HG03558 (cell line): Measurements from ENCODE around the gene INSYN1.
"Not testable (repeated sequence)": the region's sequence is repeated elsewhere in the genome, so short reads cannot be mapped to it uniquely, and the experiment has no call there.

Experiments
- ATAC-seq: cut with Tn5 transposase; IDR thresholded peaks from one replicate; pipeline ENCODE4 v1.9.1; 2021; ENCODE audit warnings: moderate number of reproducible peaks; ENCODE audit not compliant: unreplicated experiment; ENCODE audit errors: extremely low read depth

INSYN1 gene

DNA sequence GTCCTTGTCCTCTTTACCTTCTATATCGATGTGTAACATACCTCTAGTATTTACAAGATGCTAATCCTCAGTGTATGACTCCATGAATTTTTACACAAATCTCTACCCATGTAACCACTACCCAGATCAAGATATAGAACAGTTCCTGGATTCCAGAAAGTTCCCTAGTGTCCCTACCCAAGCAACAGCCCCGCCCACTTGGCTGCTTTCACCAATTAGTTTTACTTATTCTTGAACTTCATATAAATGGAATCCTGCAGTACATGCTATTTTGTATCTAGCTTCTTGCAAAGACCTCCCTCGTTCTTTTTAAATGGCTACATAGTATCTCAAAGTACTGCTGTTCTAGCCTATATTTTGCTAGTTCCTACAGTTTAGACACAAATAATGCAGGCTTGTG is 35.9 kb downstream of the INSYN1 start:
- no peak for ATAC-seq

DNA sequence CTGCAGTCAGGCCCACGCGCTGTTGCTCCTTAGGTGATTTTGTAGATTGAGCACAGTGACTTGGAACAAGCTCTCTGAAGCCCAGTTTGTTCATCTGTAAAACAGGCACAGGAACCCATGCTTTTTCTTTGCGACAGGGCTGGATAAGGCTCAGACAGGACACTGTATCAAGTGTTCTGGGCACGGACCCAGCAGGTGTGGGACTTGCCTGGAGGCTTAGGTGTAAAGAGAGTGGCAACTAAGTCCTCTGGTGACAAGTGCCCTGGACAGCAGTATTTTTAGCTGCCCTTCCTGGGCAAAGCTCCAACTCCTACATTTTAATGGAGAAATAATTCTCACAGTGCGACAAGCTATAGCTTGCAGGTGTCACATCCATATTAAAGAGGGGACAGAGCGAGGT is 36.7 kb downstream of the INSYN1 start:
- ATAC-seq: no peak

DNA sequence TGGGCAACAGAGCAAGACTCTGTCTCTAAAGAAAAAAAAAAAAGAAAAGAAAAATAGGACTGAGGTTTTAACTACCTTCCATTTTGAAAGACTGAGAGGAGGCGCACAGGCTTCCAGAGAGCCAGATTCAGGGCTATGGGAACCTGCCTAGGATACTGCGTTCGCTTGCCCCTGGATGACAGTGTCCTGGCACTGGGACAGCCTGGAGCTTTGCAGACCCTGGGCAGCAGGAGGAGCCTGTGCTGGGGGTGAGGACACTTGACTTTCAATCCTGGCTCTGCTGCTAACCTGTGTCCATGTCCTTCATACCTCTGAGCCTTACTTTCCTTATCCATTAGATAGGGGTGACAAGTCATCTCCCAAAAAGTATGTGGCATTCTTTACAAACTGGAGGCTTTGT is 37.7 kb downstream of the INSYN1 start:
- ATAC-seq: no peak

DNA sequence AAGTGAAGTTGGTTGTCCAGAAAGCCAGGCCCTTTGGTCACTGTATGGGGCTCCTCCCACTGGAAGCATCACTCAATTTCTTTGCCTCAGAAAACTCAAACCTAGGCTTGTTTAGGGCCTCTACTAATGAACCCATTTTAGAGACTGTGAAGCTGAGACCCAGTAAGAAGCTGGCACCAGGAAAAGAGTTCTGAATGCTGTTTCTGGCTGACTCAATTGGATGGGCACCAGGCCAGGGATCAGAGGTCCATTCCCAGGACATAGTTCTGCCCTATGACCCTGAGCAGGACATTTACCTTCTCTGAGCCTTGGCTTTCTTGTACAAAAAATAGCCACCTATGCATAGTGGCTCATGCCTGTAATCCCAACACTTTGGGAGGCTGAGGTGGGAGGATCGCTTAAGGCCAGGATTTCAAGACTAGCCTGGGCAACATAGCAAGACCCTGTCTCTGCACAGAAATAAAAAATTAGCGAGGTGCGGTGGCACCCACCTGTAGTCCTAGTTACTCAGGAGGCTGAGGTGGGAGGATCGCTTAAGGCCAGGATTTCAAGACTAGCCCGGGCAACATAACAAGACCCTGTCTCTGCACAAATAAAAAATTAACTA is 38.4 kb downstream of the INSYN1 start:
- no peak for ATAC-seq

DNA sequence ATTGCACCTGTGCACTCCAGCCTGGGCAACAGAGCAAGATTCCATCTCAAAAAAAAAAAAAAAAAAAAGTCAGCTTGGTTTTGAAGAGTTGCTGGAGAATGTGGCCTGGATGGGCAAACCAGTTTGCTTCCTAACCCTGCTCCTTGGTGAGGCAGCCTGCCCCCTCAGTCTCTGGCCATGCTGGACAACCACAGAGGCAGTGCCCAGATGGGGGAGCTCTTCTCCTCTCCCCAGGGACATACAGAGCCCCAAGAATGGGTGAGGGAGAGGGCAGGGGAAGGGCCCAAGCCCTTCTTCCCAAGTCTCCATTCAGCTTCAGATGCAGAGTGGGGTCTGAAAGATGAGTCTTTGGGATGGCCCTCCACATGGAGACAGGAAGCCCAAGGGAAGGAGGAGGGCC is 41.0 kb downstream of the INSYN1 start:
- no peak for ATAC-seq

DNA sequence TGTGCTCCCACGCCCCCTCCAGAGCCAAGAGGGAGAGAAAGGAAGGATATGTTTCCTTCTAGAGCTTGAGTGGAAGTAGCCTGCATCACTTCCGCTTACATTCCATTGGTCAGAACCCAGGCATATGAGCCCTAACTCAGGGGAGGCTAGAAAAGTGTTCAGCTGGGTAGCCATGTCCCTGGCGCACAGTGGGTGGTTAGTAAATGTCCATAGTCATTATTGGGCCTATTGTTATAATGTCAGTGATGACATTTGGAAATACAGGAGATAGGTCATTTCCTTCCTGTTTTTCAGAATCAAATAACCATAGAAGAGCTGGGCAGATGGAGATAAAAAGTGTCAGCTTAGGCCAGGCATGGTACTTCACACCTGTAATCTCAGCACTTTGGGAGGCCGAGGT is 41.6 kb downstream of the INSYN1 start:
- ATAC-seq: no peak

DNA sequence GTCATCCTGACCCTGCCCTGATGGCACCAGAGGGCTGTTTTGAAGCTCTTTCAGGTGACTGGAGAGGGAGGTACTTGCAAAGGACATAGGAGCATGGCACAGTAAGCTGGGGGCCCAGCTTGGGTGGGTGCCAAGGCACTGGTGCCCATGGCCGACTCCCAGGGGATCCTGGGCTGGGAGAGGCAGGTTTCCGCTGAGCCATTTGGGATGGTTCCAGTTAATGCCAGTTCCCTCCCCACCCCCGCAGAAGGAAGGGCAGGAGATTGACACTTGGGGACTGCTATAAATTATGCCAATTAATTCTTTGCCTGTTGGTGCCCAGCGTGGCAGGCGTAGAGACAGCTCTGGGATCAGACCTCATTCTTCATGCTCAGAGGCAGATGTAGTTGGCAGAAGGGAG is 42.8 kb downstream of the INSYN1 start:
- no peak for ATAC-seq

DNA sequence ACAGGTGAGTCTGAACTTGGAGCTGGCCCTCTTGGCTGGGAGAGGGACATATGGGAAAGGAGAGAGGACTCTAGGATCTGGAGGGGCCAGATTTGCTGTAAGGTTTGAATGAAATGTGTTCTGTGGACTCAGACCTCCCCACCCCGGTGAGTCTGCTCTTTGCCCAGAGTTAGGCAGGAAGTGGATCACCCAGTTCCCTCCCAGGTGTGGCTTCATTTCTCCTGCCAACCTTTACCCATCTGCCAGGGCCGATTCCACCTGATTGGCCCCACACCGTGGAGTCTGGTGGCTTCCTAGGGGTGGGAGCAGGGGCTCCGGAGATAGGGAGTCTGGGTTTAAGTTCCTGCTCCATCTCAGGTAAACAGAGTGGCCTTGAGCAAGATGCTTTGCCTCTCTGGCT is 43.5 kb downstream of the INSYN1 start:
- ATAC-seq: no peak

DNA sequence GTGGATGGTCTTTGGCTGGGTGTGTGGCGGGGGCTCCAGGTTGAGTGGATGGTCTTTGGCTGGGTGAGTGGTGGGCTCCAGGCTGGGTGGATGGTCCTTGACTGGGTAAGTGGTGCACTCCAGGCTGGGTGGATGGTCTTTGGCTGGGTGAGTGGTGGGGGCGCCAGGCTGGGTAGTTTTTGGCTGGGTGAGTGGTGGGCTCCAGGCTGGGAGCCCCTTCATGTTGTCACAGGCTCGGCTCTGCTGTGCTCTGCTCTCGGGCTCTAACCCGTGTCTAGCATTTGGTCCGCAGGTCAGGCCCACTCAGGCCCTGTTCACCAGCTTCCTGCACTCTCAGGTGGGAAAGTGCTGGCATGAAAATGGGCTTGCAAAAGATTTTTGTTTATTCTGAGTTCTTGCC is 43.9 kb downstream of the INSYN1 start:
- no peak for ATAC-seq

DNA sequence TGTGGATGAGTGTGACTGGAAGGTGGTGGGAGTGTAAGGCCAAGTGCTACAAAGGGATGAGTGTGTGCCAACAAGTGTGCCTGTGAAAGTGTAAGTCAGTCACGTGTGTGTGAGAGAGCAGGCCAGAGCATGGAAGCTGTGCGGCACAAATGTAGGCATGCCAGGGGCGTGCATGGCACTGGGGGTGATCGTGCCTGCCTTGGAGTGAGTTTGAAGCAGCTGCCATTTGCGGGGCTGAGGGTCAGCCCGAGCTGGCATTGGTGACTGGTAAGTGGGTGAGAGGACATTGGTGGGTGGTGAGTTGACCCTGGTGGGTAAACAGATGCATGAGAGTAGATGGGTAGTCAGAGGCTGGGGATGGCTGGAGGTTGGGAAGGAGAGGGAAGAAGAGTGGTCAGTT is 44.5 kb downstream of the INSYN1 start:
- no peak for ATAC-seq

DNA sequence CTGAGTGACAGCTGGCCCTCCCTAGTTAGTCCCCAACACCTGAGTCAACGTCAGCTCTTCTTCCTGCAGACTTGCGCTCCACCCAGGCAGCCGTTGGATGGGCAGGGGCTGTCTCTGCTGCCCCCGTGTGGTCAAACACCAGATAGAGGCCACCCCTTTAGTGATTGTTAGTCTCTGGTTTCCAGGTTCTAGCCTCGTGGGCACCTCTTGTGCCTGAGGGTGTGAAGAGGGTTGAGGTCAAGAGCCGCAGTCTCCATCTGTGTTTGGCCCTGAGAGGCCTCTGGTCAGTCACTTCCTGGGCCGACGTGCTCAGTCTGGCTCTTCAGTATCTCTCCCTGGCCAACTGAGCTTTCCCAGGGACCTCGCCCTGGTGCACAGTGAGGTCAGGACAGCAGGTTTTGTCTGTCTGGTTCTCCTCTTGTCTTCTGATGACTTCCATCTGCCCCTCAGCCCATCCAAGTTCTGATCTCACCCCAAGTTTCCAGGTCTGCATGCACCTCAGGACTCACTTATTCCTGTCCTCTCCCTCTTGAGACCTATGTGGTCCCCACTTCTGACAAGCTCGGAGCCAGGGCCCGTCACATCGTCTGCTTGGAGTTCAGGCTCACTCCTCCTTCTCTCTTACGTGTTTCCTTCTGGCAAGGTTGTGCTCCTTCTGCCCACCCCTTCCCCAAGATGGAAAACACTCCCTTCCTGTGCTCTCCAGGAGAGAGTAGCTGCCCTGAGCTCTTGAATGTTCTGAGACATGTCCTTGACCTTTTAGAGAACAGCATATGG is 48.1 kb downstream of the INSYN1 start:
- no peak for ATAC-seq

DNA sequence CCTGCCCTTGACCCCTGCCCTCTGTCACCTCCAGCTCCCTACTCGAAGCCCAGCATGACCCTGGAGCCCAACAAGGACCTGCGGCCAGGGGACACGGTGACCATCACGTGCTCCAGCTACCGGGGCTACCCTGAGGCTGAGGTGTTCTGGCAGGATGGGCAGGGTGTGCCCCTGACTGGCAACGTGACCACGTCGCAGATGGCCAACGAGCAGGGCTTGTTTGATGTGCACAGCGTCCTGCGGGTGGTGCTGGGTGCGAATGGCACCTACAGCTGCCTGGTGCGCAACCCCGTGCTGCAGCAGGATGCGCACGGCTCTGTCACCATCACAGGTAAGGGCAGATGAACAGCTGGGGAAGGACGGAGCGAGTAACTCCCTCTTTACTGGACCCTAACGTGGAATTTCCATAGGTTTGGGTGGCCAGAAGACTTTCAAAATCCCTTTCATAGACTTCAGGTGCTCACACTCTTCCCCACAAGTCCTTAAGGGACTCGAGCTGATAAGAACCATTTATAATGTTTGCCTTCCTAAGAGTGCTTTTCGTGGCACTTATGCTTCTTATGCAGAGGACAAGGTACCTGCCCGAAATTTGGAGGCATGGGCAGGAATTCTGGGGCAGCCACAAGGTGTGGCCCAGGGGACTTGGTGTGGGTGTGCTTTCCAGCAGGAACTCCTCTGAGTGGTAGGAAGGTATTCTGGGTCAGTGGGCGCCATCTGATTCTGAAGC is 48.8 kb downstream of the INSYN1 start:
- not testable (repeated sequence) for ATAC-seq

DNA sequence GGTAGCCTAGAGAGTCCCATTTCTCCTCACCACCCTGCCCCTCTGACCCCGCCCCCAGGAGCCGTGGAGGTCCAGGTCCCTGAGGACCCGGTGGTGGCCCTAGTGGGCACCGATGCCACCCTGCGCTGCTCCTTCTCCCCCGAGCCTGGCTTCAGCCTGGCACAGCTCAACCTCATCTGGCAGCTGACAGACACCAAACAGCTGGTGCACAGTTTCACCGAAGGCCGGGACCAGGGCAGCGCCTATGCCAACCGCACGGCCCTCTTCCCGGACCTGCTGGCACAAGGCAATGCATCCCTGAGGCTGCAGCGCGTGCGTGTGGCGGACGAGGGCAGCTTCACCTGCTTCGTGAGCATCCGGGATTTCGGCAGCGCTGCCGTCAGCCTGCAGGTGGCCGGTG is 49.5 kb downstream of the INSYN1 start:
- ATAC-seq: not testable (repeated sequence)

DNA sequence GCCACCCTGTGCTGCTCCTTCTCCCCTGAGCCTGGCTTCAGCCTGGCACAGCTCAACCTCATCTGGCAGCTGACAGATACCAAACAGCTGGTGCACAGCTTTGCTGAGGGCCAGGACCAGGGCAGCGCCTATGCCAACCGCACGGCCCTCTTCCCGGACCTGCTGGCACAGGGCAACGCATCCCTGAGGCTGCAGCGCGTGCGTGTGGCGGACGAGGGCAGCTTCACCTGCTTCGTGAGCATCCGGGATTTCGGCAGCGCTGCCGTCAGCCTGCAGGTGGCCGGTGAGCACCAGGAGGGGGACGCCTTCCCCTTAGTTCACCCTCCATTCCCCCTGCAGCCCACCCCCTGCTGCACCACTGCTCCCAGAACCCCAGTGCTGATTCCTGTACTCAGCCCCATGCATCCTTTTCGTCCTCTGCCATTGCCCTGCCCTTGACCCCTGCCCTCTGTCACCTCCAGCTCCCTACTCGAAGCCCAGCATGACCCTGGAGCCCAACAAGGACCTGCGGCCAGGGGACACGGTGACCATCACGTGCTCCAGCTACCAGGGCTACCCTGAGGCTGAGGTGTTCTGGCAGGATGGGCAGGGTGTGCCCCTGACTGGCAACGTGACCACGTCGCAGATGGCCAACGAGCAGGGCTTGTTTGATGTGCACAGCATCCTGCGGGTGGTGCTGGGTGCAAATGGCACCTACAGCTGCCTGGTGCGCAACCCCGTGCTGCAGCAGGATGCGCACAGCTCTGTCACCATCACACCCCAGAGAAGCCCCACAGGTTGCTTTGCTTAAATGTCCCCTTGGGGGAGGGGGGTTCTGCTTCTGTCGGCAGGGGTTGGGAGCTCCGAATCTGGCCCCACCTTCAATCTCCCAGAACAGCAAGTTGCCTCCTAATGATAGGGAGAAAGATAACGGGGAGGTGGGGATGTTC is 50.6 kb downstream of the INSYN1 start:
- not testable (repeated sequence) for ATAC-seq

DNA sequence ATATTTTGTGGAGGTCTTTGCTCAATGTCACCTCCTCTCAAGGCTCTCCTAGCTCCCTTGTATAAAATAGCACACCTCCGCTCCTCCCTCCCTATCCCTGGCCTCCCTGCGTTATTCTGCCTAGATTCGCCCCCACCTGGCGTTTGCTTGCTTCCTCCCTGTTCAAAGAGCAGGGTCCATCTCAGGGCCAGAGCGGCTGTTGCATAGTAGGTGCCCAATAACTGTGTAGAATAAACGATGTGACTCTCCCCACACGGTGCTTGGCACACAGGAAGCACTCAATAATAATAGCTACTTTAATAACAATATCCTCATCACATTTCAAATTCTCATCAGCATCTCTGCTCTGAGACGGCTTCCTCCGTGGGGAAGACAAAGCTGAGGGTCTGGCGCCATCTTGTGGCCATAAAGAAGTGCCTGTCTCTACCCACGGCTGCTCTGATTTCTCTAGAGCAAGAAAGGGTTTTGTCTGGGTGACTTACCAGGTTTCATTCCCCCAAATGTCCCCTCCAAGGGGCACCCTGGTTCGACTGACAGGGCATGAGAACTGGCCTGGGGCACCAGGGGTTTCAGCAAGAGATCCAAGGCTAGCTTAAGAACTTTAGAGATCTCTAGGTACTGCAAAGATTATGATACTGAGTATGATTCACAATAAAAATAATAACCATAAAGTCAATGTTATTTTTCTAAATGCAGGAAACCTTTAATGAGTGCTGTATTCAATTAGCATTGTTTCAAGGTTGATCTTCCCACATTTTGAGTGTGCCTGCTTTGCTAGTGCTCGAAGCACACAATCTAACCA is 52.9 kb downstream of the INSYN1 start:
- no peak for ATAC-seq

DNA sequence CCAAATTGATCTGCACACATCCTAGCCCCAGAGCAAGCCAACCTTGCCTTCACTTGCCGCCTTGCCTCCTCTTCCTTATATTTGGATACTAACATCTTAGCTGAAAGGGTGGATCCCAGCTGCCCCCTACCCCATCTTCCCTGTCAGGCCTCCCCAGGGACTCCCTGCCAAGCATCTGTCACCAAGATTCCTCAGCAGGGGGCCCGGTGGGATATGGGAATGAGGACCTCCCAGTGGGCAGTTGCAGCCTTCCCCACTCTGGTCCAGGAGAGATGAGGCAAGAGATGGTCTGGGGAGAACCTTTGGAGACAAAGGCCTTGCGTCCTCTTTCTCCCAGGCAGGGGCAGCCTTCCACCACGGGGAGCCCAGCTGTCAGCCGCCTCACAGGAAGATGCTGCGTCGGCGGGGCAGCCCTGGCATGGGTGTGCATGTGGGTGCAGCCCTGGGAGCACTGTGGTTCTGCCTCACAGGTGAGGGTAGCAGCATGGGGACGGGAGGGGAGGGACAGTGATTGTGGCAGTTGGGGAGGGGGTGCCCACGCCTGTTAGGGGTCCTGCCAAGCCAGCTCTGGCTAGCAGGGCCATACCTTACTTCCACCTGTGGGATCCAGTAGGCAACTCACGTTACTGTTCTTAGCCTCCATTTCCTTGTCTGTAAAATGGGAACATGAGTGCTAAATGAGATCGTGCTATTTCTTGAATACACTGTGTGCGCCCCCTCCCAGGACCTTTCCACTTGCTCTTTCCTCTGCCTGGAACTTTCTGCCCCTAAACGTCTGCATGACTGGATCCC is 53.7 kb downstream of the INSYN1 start:
- no peak for ATAC-seq

DNA sequence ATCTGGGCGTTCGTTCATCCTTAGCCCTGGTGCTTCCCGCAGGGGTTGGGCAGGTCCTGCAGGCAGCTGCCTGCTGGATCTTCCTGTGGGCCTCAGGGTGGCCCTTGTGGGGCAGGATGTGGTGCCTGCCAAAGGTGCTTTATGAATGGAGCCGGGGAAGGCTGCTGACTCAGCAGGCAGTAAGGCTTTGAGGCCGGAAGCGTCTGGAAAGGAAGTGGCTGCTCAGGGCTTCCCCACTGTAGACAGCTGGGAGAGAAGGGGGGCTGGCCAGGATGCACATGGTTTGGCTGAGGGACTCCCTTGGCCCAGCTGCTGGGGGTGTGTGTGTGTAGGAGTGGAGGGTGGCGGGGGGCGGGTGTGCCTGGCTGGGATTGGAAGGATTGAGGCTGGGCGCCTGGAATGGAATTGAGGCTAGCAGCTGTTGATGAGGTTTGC is 56.1 kb downstream of the INSYN1 start:
- no peak for ATAC-seq

DNA sequence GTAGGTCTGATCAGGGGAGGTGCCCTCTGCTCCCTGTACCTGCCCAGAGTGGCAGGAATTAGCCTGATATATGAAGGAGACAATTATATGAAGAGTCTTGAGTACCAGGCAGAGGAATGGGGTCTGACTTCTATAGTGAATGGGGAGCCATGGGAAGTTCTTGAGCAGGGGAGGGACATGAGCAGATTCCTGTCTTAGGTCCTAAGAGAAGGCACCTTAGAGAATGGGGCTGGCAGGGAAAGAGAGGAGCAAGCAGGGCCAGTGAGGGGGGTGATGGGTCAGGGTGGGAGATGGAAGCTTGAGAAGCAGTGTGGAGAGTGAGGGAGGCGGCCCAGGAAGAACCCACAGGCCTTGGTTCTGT is 56.5 kb downstream of the INSYN1 start:
- no peak for ATAC-seq
